GM21717 (cell line): ENCODE measurements around the gene SPINK13.
"Not testable (repeated sequence)": the region's sequence is repeated elsewhere in the genome, so short reads cannot be mapped to it uniquely, and the experiment has no call there.

ENCODE experiments used
- ATAC-seq: cut with Tn5 transposase; IDR thresholded peaks from one replicate; pipeline ENCODE4 v1.9.1; 2021; ENCODE audit warnings: mild to moderate bottlenecking, moderate library complexity; ENCODE audit not compliant: unreplicated experiment

Gene SPINK13, protein sequence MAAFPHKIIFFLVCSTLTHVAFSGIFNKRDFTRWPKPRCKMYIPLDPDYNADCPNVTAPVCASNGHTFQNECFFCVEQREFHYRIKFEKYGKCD

DNA sequence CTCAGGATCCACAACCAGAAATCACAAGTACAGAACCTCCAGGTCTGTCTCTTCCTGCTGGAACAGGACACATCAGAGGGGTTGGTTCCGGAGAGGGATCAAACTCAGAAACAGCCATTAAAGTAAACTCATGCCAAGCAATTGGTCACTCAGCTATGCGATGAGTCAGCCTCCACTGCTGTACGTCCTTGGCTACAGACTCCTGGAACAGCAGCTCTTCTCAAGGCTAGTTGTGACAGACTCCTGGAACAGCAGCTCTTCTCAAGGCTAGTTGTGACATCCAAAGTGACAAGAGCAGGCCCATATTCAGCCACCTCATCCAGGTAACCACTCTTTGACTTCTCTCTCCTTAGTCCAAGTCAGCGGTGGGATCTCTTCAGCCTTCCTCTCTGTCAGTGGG, at the start of gene SPINK13:
SPINK13 (plus strand) TSS at position 229 of the 400 bp plus-strand sequence. CDS start 1,279 bp downstream, outside the sequence.
- no peak for ATAC-seq

GRCh38 chr5:148221508-148221907, 47.1 kb upstream of the SPINK13 start:
- ATAC-seq = no peak

DNA sequence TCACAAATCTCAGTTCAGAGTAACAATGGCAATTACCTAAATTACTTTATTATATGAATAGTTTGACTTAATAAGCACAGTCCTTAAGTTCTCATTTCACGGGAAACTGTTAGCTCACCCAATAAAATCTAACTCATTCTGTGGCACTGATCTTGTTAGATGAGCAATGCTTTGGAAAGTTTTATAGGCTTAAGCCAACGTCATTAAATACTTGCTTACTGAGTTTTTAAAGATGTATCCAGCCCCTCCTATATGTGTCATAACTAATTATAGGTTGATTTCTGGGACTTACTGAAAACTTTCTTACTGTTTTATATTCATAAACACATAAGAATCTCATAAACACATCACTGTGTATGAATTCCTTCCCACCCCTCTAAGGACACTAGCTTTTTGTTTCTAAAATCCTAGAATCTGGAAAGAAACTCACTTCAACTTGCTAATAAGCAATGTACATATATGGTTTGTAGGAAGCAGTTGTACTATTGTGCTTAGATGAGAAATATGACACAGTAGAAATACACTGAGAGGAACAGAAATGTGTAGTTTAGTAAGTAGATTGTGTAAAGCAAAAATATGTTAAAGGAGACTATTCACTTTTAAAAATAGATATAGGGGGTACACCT, 44.4 kb upstream of the SPINK13 start:
- no peak for ATAC-seq

DNA sequence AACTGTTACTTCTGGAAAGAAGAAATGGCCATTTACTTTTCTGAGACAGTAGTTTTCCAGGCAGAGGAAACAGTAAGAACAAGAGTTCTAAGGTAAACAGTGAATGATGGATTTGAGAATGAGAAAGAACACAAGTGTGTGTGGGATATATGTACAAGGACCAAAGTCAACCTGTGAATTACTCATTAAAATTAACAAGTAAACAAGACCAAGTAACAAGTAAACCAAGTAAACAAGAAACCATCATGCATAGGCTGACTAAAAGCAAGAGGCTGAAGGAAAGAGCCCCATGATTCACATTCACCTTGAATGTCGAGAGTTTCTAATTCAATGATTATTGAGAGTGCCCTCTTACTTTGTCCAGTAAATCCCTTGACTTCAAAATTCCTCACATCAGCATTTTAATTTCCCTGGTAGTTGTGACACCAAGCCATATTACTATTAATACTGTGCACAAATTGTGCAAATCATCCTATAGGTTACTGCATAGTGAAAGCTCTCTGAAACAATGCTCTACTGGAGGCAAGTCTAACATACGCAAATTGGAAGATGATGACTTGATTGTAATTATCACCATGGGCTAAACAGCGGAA, 40.1 kb upstream of the SPINK13 start:
- no peak for ATAC-seq

DNA sequence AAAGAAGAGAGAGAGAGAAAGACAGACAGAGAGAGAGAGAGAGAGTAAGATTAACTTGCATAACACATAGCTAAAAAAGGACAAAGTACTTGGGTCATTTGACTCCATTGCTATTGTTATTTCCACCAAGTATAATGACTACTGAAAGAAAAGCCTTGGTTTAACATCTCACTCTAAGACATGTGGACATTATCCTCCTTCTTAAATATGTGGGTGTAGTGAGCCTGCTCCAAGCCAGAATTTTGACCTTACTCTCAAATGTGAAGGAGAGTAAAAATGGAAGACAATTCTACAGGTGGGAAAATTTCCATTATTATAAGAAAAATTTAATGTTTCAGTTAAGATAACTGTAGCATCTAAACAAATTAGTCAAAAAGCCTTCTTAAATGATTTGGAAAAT, 38.8 kb upstream of the SPINK13 start:
- ATAC-seq = no peak

- no peak for ATAC-seq
Observed at GRCh38 chr5:148230240-148230639, 38.4 kb upstream of the SPINK13 start.

DNA sequence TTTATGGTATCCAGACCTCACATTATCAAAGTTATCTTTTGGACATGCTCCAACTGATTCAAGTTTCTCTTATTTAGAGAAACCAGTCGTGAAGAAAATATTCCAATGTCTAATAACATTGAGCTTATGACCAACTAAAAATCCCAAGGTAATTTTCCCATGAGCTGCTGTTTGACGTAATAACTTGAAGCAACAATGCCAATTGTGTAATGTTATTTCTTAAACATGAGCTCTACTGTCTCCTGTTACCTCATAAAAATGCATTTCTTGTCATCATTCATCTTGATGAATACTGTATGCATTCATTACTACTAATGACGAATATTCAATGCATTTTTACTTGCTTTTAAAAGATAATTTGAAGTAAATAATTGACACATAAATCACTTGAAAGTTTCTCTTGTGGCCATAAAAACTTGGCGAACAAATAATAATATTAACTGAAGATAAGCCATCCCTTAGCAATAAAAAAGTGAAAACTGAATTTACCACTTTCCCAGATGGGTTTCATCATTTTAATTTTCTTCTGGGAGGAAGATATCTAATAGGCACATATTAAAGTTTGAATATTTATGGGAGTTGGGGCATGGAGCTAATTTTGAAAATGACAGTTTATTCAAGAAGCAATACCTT, 30.7 kb upstream of the SPINK13 start:
- ATAC-seq = no peak

GRCh38 chr5:148238418-148238794, 30.2 kb upstream of the SPINK13 start, which contains the start of gene MARCOL:
TSS of gene MARCOL (plus strand) at chr5:148238525. CDS start at chr5:148238598, 73 bp downstream.
- ATAC-seq = no peak

GRCh38 chr5:148248894-148249293, 19.7 kb upstream of the SPINK13 start:
- ATAC-seq = no peak

GRCh38 chr5:148255456-148255855, 13.1 kb upstream of the SPINK13 start:
- no peak for ATAC-seq

DNA sequence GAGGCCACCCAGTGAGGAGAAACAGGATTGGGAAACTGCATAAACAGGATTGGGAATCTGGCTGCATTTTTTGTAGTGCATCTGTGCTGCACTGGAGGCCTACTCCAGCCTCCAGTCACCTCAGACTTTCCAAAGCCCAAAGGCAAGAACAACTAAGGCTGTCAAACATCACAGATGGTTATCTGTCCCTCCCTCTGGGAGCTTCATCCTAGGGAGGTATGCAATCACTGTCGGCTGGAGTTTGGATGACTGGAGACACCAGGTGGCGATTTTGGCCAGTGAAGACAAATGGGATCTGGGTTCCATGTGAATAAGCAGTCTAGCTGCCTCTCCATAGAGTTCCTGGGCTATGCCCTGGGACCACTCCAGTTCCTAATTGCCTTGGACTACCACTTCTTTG, 9.3 kb upstream of the SPINK13 start:
- no peak for ATAC-seq

DNA sequence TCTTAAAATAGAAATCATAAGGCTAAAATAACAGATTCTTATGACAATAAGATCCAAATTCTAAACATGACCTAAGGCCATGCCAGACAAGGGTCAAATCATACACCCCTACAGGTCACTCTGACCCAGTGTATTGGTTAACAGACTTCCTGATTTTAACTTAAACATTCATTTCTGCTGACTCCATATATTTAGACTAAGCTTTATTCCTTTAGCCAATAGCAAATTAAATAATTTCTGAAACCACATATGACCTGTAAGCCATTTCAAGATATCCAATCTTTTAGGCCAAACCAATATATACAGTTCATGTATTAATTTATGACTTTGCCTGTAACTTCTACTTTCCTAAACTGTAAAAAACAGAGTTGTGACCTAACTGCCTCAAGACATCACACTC, 7.4 kb upstream of the SPINK13 start:
- no peak for ATAC-seq

DNA sequence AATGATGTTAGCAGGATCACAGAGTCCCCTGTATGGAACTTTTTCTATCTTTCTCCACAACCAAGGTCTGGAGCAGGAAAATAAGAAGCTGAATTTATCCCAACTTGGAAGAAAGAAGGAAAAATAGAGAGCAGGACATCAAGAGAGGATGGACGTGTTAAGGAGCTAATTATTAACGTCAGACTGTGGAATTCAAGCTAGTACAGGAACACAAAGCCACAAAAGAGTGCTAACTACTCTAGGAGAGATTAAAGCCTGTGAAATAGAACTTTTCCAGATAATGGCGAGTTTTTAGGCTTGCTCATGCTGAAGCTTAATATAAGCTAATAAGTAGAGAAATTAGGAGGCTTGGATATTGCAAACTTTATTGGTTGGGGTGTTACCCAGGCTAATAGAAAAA, 632 bp upstream of the SPINK13 start:
- ATAC-seq = no peak

GRCh38 chr5:148275129-148275528, 6.5 kb downstream of the SPINK13 start:
- ATAC-seq = not testable (repeated sequence)

DNA sequence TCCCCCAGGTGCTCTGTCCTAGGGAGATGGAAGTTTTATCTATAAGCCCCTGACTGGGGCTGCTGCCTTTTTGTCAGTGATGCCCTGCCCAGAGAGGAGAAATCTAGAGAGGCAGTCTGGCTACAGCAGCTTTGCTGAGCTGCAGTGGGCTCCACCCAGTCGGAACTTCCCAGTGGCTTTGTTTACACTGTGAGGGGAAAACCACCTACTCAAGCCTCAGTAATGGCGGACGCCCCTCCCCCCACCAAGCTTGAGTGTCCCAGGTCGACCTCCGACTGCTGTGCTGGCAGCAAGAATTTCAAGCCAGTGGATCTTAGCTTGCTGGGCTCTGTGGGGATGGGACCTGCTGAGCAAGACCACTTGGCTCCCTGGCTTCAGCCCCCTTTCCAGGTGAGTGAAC, 12.3 kb downstream of the SPINK13 start:
- not testable (repeated sequence) for ATAC-seq

GRCh38 chr5:148281336-148281735, 12.7 kb downstream of the SPINK13 start:
- not testable (repeated sequence) for ATAC-seq

GRCh38 chr5:148290271-148291195, 21.9 kb downstream of the SPINK13 start:
- no peak for ATAC-seq

- no peak for ATAC-seq
Observed at GRCh38 chr5:148297731-148298130, 29.1 kb downstream of the SPINK13 start.

GRCh38 chr5:148306446-148306845, 37.9 kb downstream of the SPINK13 start:
- ATAC-seq = no peak

DNA sequence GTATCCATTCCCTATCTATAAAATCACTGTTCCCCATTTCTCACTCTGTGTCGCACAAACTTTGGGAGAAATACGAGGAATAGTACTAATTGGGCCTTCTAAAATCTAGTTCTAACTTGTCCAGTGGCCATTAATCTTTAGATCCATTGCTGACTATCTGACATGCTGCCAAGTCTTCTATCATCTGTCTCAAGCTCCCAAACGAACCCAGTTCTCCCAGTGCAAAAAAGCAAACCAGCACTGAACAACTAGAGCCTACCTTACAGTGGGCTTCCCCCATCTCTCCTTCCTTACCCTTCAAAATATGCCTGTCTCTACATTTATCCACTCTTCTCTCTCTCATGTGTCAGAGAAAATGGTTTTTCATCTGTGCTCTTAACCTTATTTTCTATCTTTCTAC, 40.4 kb downstream of the SPINK13 start:
- ATAC-seq = no peak

DNA sequence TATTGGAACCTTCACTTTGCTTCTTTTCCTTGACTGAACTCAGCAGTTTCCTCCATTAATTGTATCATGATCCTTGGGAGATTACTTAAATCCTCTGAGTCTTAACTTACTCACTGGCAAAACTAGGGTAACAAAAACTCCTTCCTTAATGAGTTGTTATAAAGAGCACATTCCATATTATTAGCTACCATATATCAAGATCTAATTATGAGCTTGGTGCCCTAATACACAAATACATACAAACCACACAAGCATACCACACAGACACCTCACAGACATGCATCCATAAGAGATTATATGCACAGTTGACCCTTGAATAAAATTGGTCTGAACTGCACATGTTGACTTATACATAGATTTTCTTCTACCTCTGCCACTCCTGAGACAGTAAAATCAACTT, 41.2 kb downstream of the SPINK13 start:
- ATAC-seq = no peak
